ENCODE results near the gene ABCD2.

DNA sequence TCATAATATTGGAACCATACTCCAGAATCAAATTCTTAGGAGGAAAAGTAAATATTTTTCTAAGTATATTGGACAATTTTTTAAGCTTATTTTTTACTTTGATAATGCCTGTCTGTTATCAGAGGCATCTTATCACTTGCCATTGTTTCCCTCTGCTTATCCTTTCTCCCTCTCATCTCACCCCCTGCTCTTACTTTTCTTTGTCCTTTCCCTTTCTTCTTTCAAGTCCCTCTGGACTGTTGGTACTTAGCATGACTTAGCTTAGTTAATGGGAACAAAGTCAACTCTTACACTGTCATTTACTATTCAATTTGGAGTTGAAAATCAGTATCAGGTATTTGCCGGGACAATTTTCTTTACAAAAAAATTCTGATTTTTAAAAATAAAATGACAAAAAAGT is 45.2 kb downstream of the ABCD2 start:
- TF ChIP-seq, protein P1, sequence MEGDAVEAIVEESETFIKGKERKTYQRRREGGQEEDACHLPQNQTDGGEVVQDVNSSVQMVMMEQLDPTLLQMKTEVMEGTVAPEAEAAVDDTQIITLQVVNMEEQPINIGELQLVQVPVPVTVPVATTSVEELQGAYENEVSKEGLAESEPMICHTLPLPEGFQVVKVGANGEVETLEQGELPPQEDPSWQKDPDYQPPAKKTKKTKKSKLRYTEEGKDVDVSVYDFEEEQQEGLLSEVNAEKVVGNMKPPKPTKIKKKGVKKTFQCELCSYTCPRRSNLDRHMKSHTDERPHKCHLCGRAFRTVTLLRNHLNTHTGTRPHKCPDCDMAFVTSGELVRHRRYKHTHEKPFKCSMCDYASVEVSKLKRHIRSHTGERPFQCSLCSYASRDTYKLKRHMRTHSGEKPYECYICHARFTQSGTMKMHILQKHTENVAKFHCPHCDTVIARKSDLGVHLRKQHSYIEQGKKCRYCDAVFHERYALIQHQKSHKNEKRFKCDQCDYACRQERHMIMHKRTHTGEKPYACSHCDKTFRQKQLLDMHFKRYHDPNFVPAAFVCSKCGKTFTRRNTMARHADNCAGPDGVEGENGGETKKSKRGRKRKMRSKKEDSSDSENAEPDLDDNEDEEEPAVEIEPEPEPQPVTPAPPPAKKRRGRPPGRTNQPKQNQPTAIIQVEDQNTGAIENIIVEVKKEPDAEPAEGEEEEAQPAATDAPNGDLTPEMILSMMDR (conservative IDR thresholded peaks at IDR 0.05; ENCODE audit: low read length): no peak
- no peak for TF ChIP-seq EZH2phosphoT487 (IDR thresholded peaks at IDR 0.05; ENCODE audit: borderline replicate concordance)

Measured in Loucy (cell line).